GM12891 (cell line): ENCODE measurements around the gene GPR82.

Experiments
- POLR2A ChIP-seq: IDR thresholded peaks from 2 replicates; pipeline ENCODE4 v1.6.1; 2011; ENCODE audit warnings: low read depth, low read length, control low read depth
- POLR2AphosphoS5 ChIP-seq: IDR thresholded peaks from 2 replicates; pipeline ENCODE4 v1.6.1; 2011; ENCODE audit warnings: low read depth, low read length, control low read depth
- POU2F2 ChIP-seq: IDR thresholded peaks from 2 replicates; pipeline ENCODE4 v1.6.1; 2011; ENCODE audit warnings: low read depth, mild to moderate bottlenecking, control low read depth, low read length, moderate library complexity

DNA sequence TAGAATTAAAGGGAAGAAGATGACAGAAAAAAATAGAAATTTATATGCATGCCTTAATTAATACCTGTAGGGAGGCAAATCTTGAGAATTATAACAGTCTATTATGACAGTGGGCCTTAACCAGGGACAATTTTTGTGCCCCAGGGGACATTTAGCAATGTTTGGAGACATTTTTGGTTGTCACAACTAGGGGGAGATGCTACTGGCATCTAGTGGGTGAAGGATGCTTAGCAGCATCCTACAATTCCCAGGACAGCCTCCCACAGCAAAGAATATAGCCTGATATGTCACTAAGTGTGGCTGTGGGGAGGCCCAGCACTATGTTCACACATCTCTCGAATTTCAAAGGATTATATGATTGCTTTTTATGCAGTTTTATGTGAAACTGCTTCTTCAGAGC is 10.5 kb downstream of the GPR82 start:
- TF ChIP-seq POLR2A (no peak), POLR2AphosphoS5 (no peak), POU2F2 (no peak)
